GM12878 (cell line): Measurements from ENCODE around the gene FCGR1A.
"Not testable (repeated sequence)": the region's sequence is repeated elsewhere in the genome, so short reads cannot be mapped to it uniquely, and the experiment has no call there.

Experiments
- CBX3 ChIP-seq: fragments of 200-600 bp; sonication (generic); IDR thresholded peaks from 2 replicates; pipeline ENCODE4 v1.6.1; 2016; ENCODE audit warnings: low read depth, borderline replicate concordance
- CEBPB ChIP-seq, 2 experiments: fragments of 150-350 bp in 1 of 2; IDR thresholded peaks; 2 replicates each; pipeline ENCODE4 v1.6.1; 2012 to 2014; ENCODE audit warnings: low read depth in 2 of 2, low read length in 2 of 2, borderline replicate concordance in 1 of 2, inconsistent platforms in 1 of 2
- CREB1 ChIP-seq: IDR thresholded peaks from 2 replicates; pipeline ENCODE4 v1.6.1; 2012; ENCODE audit warnings: low read depth, mild to moderate bottlenecking, inconsistent platforms
- CREM ChIP-seq: IDR thresholded peaks from 2 replicates; pipeline ENCODE4 v1.6.1; 2014; ENCODE audit warnings: antibody characterized with exemption, low read depth
- CTCF ChIP-seq, 3 experiments: IDR thresholded peaks in 2 of 3; conservative IDR thresholded peaks in 1 of 3; 2 replicates each; pipeline ENCODE4 v1.5.1; 2011; ENCODE audit warnings: low read depth in 3 of 3, low read length in 3 of 3, mild to moderate bottlenecking in 3 of 3, control low read depth in 2 of 3, moderate library complexity in 2 of 3, inconsistent platforms in 1 of 3, mixed read lengths in 1 of 3; ENCODE audit not compliant: control insufficient read depth in 2 of 3, insufficient read depth in 1 of 3; ENCODE audit errors: extremely low read depth in 1 of 3
- IKZF1 ChIP-seq: fragments of 450-650 bp; conservative IDR thresholded peaks from 2 replicates; pipeline ENCODE4 v1.6.1; 2017; ENCODE audit warnings: antibody characterized with exemption, mild to moderate bottlenecking
- JUND ChIP-seq: IDR thresholded peaks from 2 replicates; pipeline ENCODE4 v1.6.1; 2012; ENCODE audit warnings: low read depth, mild to moderate bottlenecking, low read length, improper control_type of control experiment, moderate library complexity
- MLLT1 ChIP-seq: fragments of 450-650 bp; IDR thresholded peaks from 2 replicates; pipeline ENCODE4 v1.6.1; 2016; ENCODE audit warnings: mild to moderate bottlenecking
- NRF1 ChIP-seq: conservative IDR thresholded peaks from 2 replicates; pipeline ENCODE4 v1.6.1; 2011; ENCODE audit warnings: mild to moderate bottlenecking, low read depth, low read length, improper control_type of control experiment
- RAD21 ChIP-seq: IDR thresholded peaks from 2 replicates; pipeline ENCODE4 v1.6.1; 2011; ENCODE audit warnings: mild to moderate bottlenecking, low read depth, low read length, moderate library complexity; ENCODE audit not compliant: insufficient read depth
- RCOR1 ChIP-seq: conservative IDR thresholded peaks from 2 replicates; pipeline ENCODE4 v1.6.1; 2012; ENCODE audit warnings: low read depth, low read length, improper control_type of control experiment
- RFX5 ChIP-seq: IDR thresholded peaks from 2 replicates; pipeline ENCODE4 v1.6.1; 2011; ENCODE audit warnings: low read depth, low read length, improper control_type of control experiment
- SUZ12 ChIP-seq: fragments of 200-600 bp; sonication (generic); IDR thresholded peaks from one replicate; pipeline ENCODE4 v1.6.1; 2018; ENCODE audit warnings: antibody characterized with exemption, mild to moderate bottlenecking; ENCODE audit not compliant: unreplicated experiment
- USF2 ChIP-seq: IDR thresholded peaks from 2 replicates; pipeline ENCODE4 v1.6.1; 2011; ENCODE audit warnings: low read depth, low read length, improper control_type of control experiment, borderline replicate concordance

- not testable (repeated sequence) for TF ChIP-seq NRF1; CTCF (IDR thresholded peaks at IDR 0.05 in 2 of 3, conservative IDR thresholded peaks at IDR 0.05 in 1 of 3; ENCODE audit: control insufficient read depth in 2 of 3, extremely low read depth in 1 of 3, insufficient read depth in 1 of 3, low read depth in 3 of 3, low read length in 3 of 3); RAD21; RFX5; CEBPB (IDR thresholded peaks at IDR 0.05; ENCODE audit: borderline replicate concordance in 1 of 2, low read depth in 2 of 2, low read length in 2 of 2); CBX3; SUZ12; JUND; CREM; MLLT1; RCOR1; IKZF1; USF2; CREB1
Observed at GRCh38 chr1:149750562-149750961, 31.9 kb upstream of the FCGR1A start.
